H9 (cell line): Measurements from ENCODE around the gene DDX39A. TPM values are rescaled to one million over a fixed set of nuclear protein-coding genes. Genes with fewer than 3 reads are reported as not detected.
"Not testable (repeated sequence)": the region's sequence is repeated elsewhere in the genome, so short reads cannot be mapped to it uniquely, and the experiment has no call there.

Experiments
- DNase-seq: peaks from one replicate; pipeline ENCODE4 v3.0.0-alpha.2; 2017
- H2AFZ ChIP-seq: one replicate; pipeline ENCODE4 v1.6.1; 2013; ENCODE audit warnings: mild to moderate bottlenecking, low read length, control low read depth, moderate library complexity
- H2AK5ac ChIP-seq: 2 replicates; pipeline ENCODE4 v1.6.1; 2013; ENCODE audit warnings: low read length, control low read depth, mixed read lengths; ENCODE audit not compliant: insufficient read length
- H2BK120ac ChIP-seq: one replicate; pipeline ENCODE4 v1.6.1; 2013; ENCODE audit warnings: low read depth, mild to moderate bottlenecking, low read length, control low read depth, inconsistent platforms; ENCODE audit not compliant: poor library complexity, severe bottlenecking
- H2BK12ac ChIP-seq: 2 replicates; pipeline ENCODE4 v1.6.1; 2013; ENCODE audit warnings: low read length, control low read depth, mixed read lengths, low read depth; ENCODE audit not compliant: insufficient read length
- H2BK15ac ChIP-seq: 2 replicates; pipeline ENCODE4 v1.6.1; 2013; ENCODE audit warnings: low read depth, low read length, control low read depth
- H2BK20ac ChIP-seq: one replicate; pipeline ENCODE4 v1.6.1; 2013; ENCODE audit warnings: low read depth, mild to moderate bottlenecking, low read length, control low read depth, inconsistent platforms; ENCODE audit not compliant: poor library complexity, severe bottlenecking
- H2BK5ac ChIP-seq: 2 replicates; pipeline ENCODE4 v1.6.1; 2013; ENCODE audit warnings: low read length, control low read depth, mixed read lengths; ENCODE audit not compliant: insufficient read length
- H3K14ac ChIP-seq: 2 replicates; pipeline ENCODE4 v1.6.1; 2013; ENCODE audit warnings: low read length, control low read depth; ENCODE audit not compliant: insufficient read depth
- H3K18ac ChIP-seq: 2 replicates; pipeline ENCODE4 v1.6.1; 2013; ENCODE audit warnings: low read depth, mild to moderate bottlenecking, mixed read lengths, low read length, control low read depth; ENCODE audit not compliant: insufficient read length
- H3K23ac ChIP-seq: 2 replicates; pipeline ENCODE4 v1.6.1; 2013; ENCODE audit warnings: low read length, control low read depth, mixed read lengths, low read depth; ENCODE audit not compliant: insufficient read length
- H3K23me2 ChIP-seq: 2 replicates; pipeline ENCODE4 v1.6.1; 2013; ENCODE audit warnings: low read depth, mild to moderate bottlenecking, mixed read lengths, low read length, control low read depth; ENCODE audit not compliant: insufficient read length, poor library complexity, severe bottlenecking
- H3K27ac ChIP-seq: 2 replicates; pipeline ENCODE4 v1.5.1; 2013; ENCODE audit warnings: low read length, control low read depth, mixed read lengths, low read depth; ENCODE audit not compliant: insufficient read length
- H3K27me3 ChIP-seq: 2 replicates; pipeline ENCODE4 v1.6.1; 2013; ENCODE audit warnings: low read length, control low read depth, inconsistent platforms; ENCODE audit not compliant: insufficient read depth
- H3K4ac ChIP-seq: 2 replicates; pipeline ENCODE4 v1.6.1; 2013; ENCODE audit warnings: low read depth, mild to moderate bottlenecking, control low read depth, inconsistent platforms, low read length, moderate library complexity
- H3K4me1 ChIP-seq: 2 replicates; pipeline ENCODE4 v1.6.1; 2013; ENCODE audit warnings: low read length, control low read depth, inconsistent platforms; ENCODE audit not compliant: insufficient read depth
- H3K4me2 ChIP-seq: 2 replicates; pipeline ENCODE4 v1.6.1; 2013; ENCODE audit warnings: low read length, control low read depth, mixed read lengths; ENCODE audit not compliant: insufficient read length, insufficient read depth
- H3K56ac ChIP-seq: 2 replicates; pipeline ENCODE4 v1.6.1; 2013; ENCODE audit warnings: low read depth, mild to moderate bottlenecking, mixed read lengths, low read length, control low read depth; ENCODE audit not compliant: insufficient read length
- H3K79me1 ChIP-seq: 2 replicates; pipeline ENCODE4 v1.6.1; 2013; ENCODE audit warnings: low read depth, mild to moderate bottlenecking, moderate library complexity, low read length, control low read depth, inconsistent platforms; ENCODE audit not compliant: insufficient read depth, poor library complexity, severe bottlenecking
- H3K79me2 ChIP-seq: 2 replicates; pipeline ENCODE4 v1.6.1; 2013; ENCODE audit warnings: low read length, control low read depth, inconsistent platforms; ENCODE audit not compliant: insufficient read depth
- H3K9ac ChIP-seq: 2 replicates; pipeline ENCODE4 v1.6.1; 2013; ENCODE audit warnings: low read length, control low read depth, mixed read lengths; ENCODE audit not compliant: insufficient read length; ENCODE audit errors: extremely low read depth
- H3K9me3 ChIP-seq: one replicate; pipeline ENCODE4 v1.6.1; 2013; ENCODE audit warnings: low read depth, low read length, inconsistent platforms; ENCODE audit not compliant: control insufficient read depth
- H3T11ph ChIP-seq: one replicate; pipeline ENCODE4 v1.6.1; 2013; ENCODE audit warnings: mild to moderate bottlenecking, low read length, control low read depth, inconsistent platforms
- H4K20me1 ChIP-seq: one replicate; pipeline ENCODE4 v1.6.1; 2013; ENCODE audit not compliant: control insufficient read depth, insufficient read length, insufficient read depth
- H4K5ac ChIP-seq: 2 replicates; pipeline ENCODE4 v1.6.1; 2013; ENCODE audit warnings: low read depth, mild to moderate bottlenecking, mixed read lengths, low read length, control low read depth; ENCODE audit not compliant: insufficient read length
- H4K8ac ChIP-seq: replicated peaks from 2 replicates; pipeline ENCODE4 v1.6.1; 2013; ENCODE audit warnings: low read length, control low read depth, mixed read lengths, low read depth; ENCODE audit not compliant: insufficient read length
- H4K91ac ChIP-seq: 2 replicates; pipeline ENCODE4 v1.6.1; 2013; ENCODE audit warnings: low read depth, mild to moderate bottlenecking, moderate library complexity, mixed read lengths, low read length, control low read depth; ENCODE audit not compliant: insufficient read length
- H3K27ac Mint-ChIP-seq, 3 experiments: 2 replicates in 2 of 3; 3 replicates in 1 of 3; pipeline ENCODE4 v1.8.0; 2020 to 2021; ENCODE audit warnings: mixed read lengths in 3 of 3, mild to moderate bottlenecking in 1 of 3, moderate library complexity in 1 of 3
- H3K27me3 Mint-ChIP-seq: 2 replicates; pipeline ENCODE4 v1.8.0; 2021; ENCODE audit warnings: low read depth, mild to moderate bottlenecking, moderate library complexity, mixed read lengths
- H3K36me3 Mint-ChIP-seq, 3 experiments: 2 replicates in 2 of 3; 3 replicates in 1 of 3; pipeline ENCODE4 v1.8.0; 2020 to 2021; ENCODE audit warnings: low read depth in 3 of 3, mixed read lengths in 3 of 3; ENCODE audit not compliant: insufficient read depth in 1 of 3
- H3K4me1 Mint-ChIP-seq, 2 experiments: 2 replicates each; pipeline ENCODE4 v1.8.0; 2020; ENCODE audit warnings: mixed read lengths in 2 of 2
- H3K4me3 Mint-ChIP-seq, 2 experiments: 2 replicates in 1 of 2; 3 replicates in 1 of 2; pipeline ENCODE4 v1.8.0; 2020 to 2021; ENCODE audit warnings: mild to moderate bottlenecking in 2 of 2, mixed read lengths in 2 of 2, moderate library complexity in 1 of 2
- H3K9me3 Mint-ChIP-seq, 2 experiments: 2 replicates in 1 of 2; 3 replicates in 1 of 2; pipeline ENCODE4 v1.8.0; 2020; ENCODE audit warnings: mild to moderate bottlenecking in 2 of 2, mixed read lengths in 2 of 2, moderate library complexity in 1 of 2
- CTCF ChIP-seq: fragments of 200-600 bp; sonication (generic); conservative IDR thresholded peaks from 3 replicates; pipeline ENCODE4 v1.8.0; 2021; ENCODE audit warnings: antibody characterized with exemption, mild to moderate bottlenecking
- WGBS: extraction: QIAGEN DNeasy Blood & Tissue Kit; methylation state at CpG from one replicate; pipeline ENCODE4 v1.1.7; 2013; ENCODE audit warnings: missing lambda C conversion rate, low lambda C conversion rate, mixed read lengths; ENCODE audit not compliant: insufficient read length; ENCODE audit errors: extremely low coverage; 5-methylcytosine and 5-hydroxymethylcytosine counted together
- total RNA-seq: library from RNA; stranded (reverse); gene quantifications from 2 replicates; pipeline ENCODE4 v1.2.1, GENCODE V29; 2021

DDX39A gene
- total RNA-seq, 1 experiment from 2014 or later, result 137 TPM

GRCh38 chr19:14375055-14375581, 44.0 kb downstream of the DDX39A start:
- Histone ChIP-seq H3K27ac (no peak overlapping the region), H2AK5ac (no peak overlapping the region), H3K79me1 (no peaks in the 10 kb centered on the region), H3K27me3 (no peaks in the 10 kb centered on the region), H2BK12ac (no peak overlapping the region), H3K79me2 (no peaks in the 10 kb centered on the region), H3K4me1 (peaks cover 1% of the 10 kb centered on the region; the same call in 1 of the 2 replicates), H2BK120ac (no peak overlapping the region), H2BK15ac (no peak overlapping the region), H3K18ac (no peak overlapping the region), H4K8ac (no peak overlapping the region), H3K4ac (no peak overlapping the region), H3K14ac (no peak overlapping the region), H3K4me2 (no peak overlapping the region), H4K5ac (no peak overlapping the region), H3K9me3 (no peaks in the 10 kb centered on the region), H4K91ac (no peak overlapping the region), H2BK5ac (no peak overlapping the region), H3K56ac (no peak overlapping the region), H3T11ph (no peak overlapping the region), H2BK20ac (no peak overlapping the region), H3K23me2 (no peaks in the 10 kb centered on the region), H2AFZ (no peak overlapping the region), H4K20me1 (no peaks in the 10 kb centered on the region), H3K23ac (no peak overlapping the region), H3K9ac (no peak overlapping the region)
- peaks cover 13 to 32% of the 10 kb centered on the region in 2 experiments for H3K4me1 Mint-ChIP-seq
- H3K27ac Mint-ChIP-seq, result peak overlapping the region in 1 of 3 experiments; percentile 86; a peak in 1 of 7 replicates
- DNase-seq, result no peak
- H3K36me3 Mint-ChIP-seq, result no peaks in the 10 kb centered on the region
- no peak for TF ChIP-seq CTCF
- H3K27me3 Mint-ChIP-seq, result no peaks in the 10 kb centered on the region
- H3K4me3 Mint-ChIP-seq, result no peak overlapping the region
- no peaks in the 10 kb centered on the region for H3K9me3 Mint-ChIP-seq
- no CpG with 5 or more reads among the region's 12 CpGs for WGBS

- not testable (repeated sequence) for H3K27ac Mint-ChIP-seq, H3K18ac ChIP-seq, H4K5ac ChIP-seq, H4K20me1 ChIP-seq, H2BK5ac ChIP-seq, H2BK120ac ChIP-seq, H3T11ph ChIP-seq, H3K9me3 ChIP-seq, H4K91ac ChIP-seq, H2AK5ac ChIP-seq, H2AFZ ChIP-seq, H2BK12ac ChIP-seq, H3K27ac ChIP-seq, H3K9me3 Mint-ChIP-seq, H3K23me2 ChIP-seq, H3K27me3 Mint-ChIP-seq, H3K4me2 ChIP-seq, H3K4me3 Mint-ChIP-seq, H3K79me1 ChIP-seq, H3K79me2 ChIP-seq, H4K8ac ChIP-seq, DNase-seq, H3K56ac ChIP-seq, H3K14ac ChIP-seq, H3K4me1 ChIP-seq, H3K9ac ChIP-seq, H2BK15ac ChIP-seq, H2BK20ac ChIP-seq, H3K23ac ChIP-seq, H3K36me3 Mint-ChIP-seq, H3K27me3 ChIP-seq, H3K4ac ChIP-seq
- no CpG with 5 or more reads among the region's 9 CpGs for WGBS
- H3K4me1 Mint-ChIP-seq, result peaks cover 14 to 34% of the 10 kb centered on the region in 2 experiments
Observed at GRCh38 chr19:14374313-14374712, 44.8 kb downstream of the DDX39A start.
